Stimulated activated naive CD8-positive, alpha-beta T cell treated with anti-CD3 and anti-CD28 coated beads, Interleukin-15, Interleukin-2, amounts not matched to agents 100 U/mL and 50 U/mL, for 24 hours (primary cell): Measurements from ENCODE around the gene SLC7A7.
A peak's percentile ranks its signal among the peaks of the same experiment; 100 is the strongest.
"Not testable (repeated sequence)": the region's sequence is repeated elsewhere in the genome, so short reads cannot be mapped to it uniquely, and the experiment has no call there.

ENCODE experiments used
- ATAC-seq: fragments of 150-1000 bp; cut with Tn5 transposase; one replicate; pipeline ENCODE4 v1.10.0; 2021
- DNase-seq: peaks from one replicate; pipeline ENCODE4 v3.0.0; 2021

The SLC7A7 gene

DNA sequence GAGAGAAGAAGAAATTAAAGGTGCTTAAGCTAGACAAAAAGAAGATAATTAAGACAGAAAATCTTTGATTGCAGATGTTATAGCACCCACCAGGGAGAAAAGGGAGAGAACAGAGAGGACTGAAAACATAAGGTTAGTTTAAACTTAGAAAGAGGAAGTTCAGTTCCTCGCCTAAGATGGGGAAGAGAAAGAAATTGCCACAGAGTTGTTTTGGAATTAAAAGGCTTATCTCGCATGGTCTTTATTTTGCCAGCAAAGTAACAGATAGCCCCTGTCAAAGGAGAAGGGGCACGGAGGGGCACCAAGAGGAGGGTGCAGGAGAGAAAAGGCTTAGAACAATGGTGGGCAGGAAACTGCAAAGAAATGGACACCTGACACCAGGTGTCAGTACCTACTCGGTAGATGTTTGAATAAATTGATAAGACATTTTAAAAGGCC, 66.6 kb downstream of the SLC7A7 start:
- ATAC-seq (no peak), DNase-seq (no peak)

DNA sequence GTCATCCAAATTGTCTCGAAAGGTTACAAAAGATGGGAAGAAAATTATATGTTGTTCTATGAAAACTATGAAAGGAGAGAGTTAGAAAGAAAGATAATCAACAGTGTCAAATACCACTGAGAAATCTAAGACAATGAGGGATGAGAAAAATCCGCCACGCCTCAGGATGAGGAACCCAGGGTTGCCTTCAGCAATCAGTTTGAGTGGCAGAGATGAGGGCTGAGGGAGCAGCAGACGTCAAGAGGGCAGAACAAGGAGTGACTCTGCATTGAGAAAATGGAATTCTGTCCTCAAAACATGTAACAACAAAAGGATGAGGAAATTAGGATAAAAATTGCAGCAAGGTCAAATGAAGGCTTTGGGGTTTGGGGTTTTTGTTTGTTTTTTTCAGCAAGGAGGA, 67.0 kb downstream of the SLC7A7 start:
- DNase-seq, result no peak
- ATAC-seq, result no peak

DNA sequence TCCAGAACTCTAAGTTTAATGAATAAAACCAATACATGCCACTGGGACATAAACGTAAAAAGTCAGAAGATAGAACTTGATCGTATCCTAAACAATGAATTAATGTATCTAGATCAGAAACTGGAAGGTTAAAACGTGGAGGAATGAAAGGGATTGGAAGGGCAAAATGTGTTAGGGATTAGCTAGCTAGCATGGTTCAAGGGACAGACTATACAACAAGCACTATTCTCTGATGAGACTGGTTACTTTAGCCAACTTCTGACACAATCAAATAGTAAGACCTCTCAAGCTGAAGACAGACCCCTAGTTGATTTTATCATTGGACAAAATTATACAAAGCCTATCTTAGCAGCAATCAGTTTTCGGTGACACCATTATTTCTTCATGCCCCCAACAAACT, 67.5 kb downstream of the SLC7A7 start:
- no peak for DNase-seq
- ATAC-seq, result no peak

DNA sequence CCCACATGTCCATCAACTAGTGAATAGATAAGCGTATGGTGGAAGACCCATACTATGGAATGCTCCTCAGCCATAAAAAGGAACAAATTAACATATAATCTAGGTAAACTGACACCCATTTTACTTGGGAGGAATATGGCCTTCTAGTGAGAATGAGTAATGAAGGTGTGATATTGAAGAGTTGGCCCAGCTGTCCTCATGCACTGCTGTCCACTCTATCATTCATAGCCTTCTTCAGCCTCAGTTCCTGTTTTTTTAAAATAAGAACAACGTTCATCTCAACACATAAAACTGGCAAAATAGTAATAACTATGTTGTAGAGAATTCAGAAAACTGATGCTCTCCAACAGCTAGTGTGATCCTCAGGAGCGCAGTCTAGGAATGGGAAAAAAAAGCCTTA, 75.2 kb downstream of the SLC7A7 start:
- ATAC-seq, result no peak
- DNase-seq, result no peak

DNA sequence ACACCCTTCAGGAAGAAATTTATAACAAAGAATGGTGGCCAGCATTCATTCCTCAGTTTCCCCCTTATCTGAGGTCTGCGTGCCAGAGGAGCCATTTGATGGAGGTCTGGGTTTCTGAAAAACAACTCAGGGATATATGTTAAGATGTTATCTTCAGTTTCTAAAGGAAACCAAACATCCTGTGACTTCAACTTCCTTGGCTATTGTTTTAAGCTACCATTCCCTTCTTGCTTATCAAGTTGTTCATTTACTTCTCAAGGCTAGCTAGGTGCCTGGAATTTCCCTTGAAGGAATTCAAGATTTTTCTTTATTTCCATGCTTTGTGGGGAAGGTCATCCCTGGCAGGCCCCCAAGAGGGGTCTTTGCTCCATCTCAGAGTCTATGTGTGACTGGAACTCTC, 75.8 kb downstream of the SLC7A7 start:
- DNase-seq, result no peak
- ATAC-seq, result no peak

DNA sequence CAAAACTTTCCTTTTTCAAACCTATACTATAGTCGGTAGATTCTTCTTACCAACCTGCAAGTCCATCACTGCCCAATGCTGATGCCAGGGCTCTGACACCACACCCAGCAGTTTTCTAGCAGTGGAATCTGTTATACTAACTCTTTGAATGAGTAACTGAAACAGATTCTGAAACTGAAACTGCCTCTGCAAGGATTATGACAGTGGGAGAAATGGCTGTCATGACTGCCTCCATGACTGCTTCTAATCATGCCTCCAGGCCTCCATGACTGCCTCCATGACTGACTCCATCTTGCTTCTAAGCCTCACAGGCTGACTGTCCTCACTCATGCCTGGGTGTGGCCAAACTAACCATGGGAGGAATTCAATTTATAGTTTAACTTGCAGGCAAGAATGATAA, 78.2 kb downstream of the SLC7A7 start:
- ATAC-seq, result peak; percentile 97
- DNase-seq, result peak; percentile 36

DNA sequence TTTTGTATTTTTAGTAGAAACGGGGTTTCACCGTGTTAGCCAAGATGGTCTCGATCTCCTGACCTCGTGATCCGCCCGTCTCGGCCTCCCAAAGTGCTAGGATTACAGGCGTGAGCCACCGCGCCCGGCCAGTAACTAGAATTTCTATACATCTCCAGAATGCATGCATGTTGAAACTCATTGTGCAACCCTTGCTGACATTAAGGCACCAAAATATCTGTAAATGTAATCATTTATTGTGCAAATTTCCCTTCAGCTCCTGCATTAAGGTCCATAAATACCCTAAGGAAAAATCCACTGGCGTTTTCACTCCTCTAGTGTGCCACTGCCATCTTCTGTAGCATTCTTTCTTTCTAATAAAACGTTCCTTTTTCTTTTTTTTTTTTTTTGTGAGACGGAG, 78.9 kb downstream of the SLC7A7 start:
- not testable (repeated sequence) for DNase-seq, ATAC-seq

DNA sequence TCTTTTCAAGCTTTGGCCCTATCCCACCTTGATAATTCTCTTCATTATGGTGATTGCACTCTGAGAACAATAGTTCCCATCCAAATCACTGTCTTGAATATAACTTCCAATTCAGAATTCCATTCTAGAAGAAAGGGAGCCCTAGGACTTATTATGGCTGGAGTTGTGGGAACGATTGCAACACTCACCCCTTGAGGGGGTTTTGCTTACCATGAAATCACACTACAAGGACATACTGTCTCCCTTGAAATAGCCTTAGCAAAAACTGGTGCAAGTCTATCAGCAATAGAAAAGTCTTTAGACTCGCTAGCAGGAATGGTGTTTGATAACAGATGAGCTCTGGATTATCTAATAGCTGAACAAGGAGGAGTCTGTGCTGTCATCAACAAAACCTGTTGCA, 80.1 kb downstream of the SLC7A7 start:
- ATAC-seq (no peak), DNase-seq (no peak)

DNA sequence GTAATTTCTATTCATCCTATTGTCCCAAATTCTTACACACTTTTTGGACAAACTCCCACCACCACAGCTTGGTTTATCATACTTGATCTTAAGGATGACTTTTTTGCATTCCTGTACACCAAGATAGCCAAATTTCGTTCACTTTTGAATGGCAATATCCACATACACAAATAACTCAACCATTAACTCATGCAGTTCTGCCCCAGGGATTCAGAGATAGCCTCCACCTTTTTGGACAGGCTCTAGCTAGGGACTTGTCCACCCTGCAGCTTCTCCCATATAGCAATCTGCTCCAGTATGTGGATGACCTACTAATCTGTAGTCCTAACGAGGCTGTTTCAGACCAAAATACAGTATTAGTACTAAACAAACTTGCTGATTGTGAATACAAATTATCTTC, 81.4 kb downstream of the SLC7A7 start:
- ATAC-seq (no peak), DNase-seq (no peak)

DNA sequence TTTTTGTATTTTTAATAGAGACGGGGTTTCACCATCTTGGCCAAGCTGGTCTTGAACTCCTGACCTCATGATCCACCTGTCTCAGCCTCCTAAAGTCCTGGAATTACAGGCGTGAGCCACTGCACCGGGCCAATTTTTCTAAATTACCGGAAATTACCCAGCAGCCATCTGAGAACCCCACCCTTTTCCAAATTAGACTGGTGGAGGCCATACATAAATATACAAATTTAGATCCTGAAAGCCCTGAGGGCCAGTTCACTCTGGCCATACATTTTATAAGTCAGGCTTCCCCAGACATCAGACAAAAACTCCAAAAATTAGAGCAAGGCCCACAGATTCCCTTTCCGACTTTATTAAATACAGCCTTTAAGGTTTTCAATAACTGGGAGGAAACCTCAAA, 83.2 kb downstream of the SLC7A7 start:
- not testable (repeated sequence) for ATAC-seq, DNase-seq

DNA sequence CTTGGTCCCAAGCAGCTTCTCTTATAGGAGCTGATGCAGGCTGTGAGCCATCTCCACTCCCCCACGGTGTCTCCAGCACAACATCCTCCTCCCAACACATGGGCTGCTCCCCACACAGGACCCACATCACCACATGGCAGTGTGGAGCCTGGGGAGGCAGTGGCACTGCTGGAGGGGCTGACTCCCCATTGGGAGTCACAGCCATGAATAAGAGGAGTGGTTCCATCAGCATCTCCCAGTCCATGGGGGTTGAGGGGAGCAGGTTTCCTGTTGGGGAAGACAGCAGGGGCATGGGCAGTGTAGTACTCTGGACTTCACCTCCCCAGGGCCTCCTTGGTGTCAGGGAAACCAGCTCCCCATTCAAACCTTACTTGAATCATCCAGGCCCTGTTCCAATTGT, 89.2 kb downstream of the SLC7A7 start:
- DNase-seq (no peak), ATAC-seq (no peak)

DNA sequence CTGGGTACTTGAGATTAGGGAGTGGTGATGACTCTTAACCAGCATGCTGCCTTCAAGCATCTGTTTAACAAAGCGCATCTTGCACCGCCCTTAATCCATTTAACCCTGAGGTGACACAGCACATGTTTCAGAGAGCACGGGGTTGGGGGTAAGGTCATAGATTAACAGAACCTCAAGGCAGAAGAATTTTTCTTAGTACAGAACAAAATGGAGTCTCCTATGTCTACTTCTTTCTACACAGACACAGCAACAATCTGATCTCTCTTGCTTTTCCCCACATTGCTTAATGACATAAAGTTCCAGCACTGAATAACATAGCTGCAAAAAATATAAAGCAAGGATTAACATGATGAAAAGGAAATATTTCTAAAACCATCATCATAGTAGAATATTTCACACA, 89.9 kb downstream of the SLC7A7 start:
- DNase-seq, ATAC-seq: not testable (repeated sequence)

DNA sequence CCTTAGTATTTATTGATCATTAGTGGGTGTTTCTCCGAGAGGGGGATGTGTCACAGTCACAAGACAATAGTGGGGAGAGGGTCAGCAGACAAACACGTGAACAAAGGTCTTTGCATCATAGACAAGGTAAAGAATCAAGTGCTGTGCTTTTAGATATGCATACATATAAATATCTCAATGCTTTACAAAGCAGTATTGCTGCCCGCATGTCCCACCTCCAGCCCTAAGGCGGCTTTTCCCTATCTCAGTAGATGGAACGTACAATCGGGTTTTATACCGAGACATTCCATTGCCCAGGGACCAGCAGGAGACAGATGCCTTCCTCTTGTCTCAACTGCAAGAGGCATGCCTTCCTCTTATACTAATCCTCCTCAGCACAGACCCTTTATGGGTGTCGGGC, 90.4 kb downstream of the SLC7A7 start:
- not testable (repeated sequence) for DNase-seq, ATAC-seq

DNA sequence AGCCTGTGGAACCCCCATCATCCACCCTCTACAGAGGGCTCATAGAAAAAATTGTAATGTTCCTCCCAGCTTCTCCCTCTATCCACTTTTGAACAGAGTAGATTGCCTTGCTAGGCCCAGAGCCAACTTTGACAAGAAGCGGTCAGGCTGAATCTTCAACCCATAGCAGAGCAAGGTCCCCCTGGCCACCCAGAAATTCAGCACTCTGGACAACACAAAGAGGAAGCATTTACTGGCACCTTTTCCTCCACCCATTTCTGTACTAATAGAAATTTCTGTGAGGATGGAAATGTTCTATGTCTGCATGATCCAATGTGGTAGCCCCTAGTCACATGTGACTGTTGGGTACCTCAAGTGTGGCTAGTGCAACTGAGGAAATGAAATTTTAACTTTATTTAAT, 91.4 kb downstream of the SLC7A7 start:
- no peak for DNase-seq
- ATAC-seq, result no peak
